Inferior parietal cortex (tissue), 1 donor: ENCODE measurements around the gene STARD13.

Experiments
- DNase-seq: peaks from one replicate; pipeline ENCODE4 v3.0.0-alpha.2; 2016; ENCODE audit errors: extremely low spot score

The STARD13 gene

GRCh38 chr13:33285420-33286124 is at the start of gene STARD13:
STARD13 (minus strand) TSS chr13:33285755; CDS start chr13:33285638, 117 bp downstream.
- DNase-seq, result peak; percentile 96

- no peak for DNase-seq
These were observed 49.3 kb upstream of the STARD13 start for GRCh38 chr13:33334831-33335230.

GRCh38 chr13:33331962-33332361 is 46.4 kb upstream of the STARD13 start:
- no peak for DNase-seq

GRCh38 chr13:33330483-33330882 is 44.9 kb upstream of the STARD13 start:
- DNase-seq, result no peak

GRCh38 chr13:33328701-33329100 is 43.1 kb upstream of the STARD13 start:
- no peak for DNase-seq

GRCh38 chr13:33326723-33327122 is 41.2 kb upstream of the STARD13 start:
- DNase-seq, result no peak

GRCh38 chr13:33326246-33326645 is 40.7 kb upstream of the STARD13 start:
- DNase-seq, result no peak

GRCh38 chr13:33323801-33324510 is 38.4 kb upstream of the STARD13 start:
- no peak for DNase-seq

GRCh38 chr13:33322965-33323668 is 37.6 kb upstream of the STARD13 start:
- DNase-seq, result no peak

GRCh38 chr13:33322543-33322809 is 36.9 kb upstream of the STARD13 start:
- DNase-seq, result peak; percentile 39

- peak; percentile 53 for DNase-seq
These were observed 36.4 kb upstream of the STARD13 start for GRCh38 chr13:33321686-33322542.

- no peak for DNase-seq
These were observed 34.3 kb upstream of the STARD13 start for GRCh38 chr13:33319859-33320258.

GRCh38 chr13:33318744-33319143 is 33.2 kb upstream of the STARD13 start:
- no peak for DNase-seq

GRCh38 chr13:33318037-33318436 is 32.5 kb upstream of the STARD13 start:
- DNase-seq, result no peak

- DNase-seq, result no peak
These were observed 31.3 kb upstream of the STARD13 start for GRCh38 chr13:33316890-33317289.

- DNase-seq, result no peak
These were observed 27.9 kb upstream of the STARD13 start for GRCh38 chr13:33313504-33313903.

GRCh38 chr13:33312861-33313212 is 27.3 kb upstream of the STARD13 start:
- DNase-seq, result no peak

- peak; percentile 76 for DNase-seq
These were observed 26.8 kb upstream of the STARD13 start for GRCh38 chr13:33312150-33312860.

GRCh38 chr13:33311040-33311439 is 25.5 kb upstream of the STARD13 start:
- no peak for DNase-seq

- no peak for DNase-seq
These were observed 24.9 kb upstream of the STARD13 start for GRCh38 chr13:33310245-33311038.

- DNase-seq, result no peak
These were observed 23.3 kb upstream of the STARD13 start for GRCh38 chr13:33308863-33309262.
